Stimulated activated CD8-positive, alpha-beta memory T cell treated with anti-CD3 and anti-CD28 coated beads, Interleukin-7, amount 100 ng/mL, for 4 hours (primary cell): ENCODE results near the gene PHLDA2.
"Not testable (repeated sequence)": the region's sequence is repeated elsewhere in the genome, so short reads cannot be mapped to it uniquely, and the experiment has no call there.

Experiments
- DNase-seq, 2 donors: peaks; one replicate each; pipeline ENCODE4 v3.0.0-alpha.2; 2020; ENCODE audit warnings: low read depth in 2 of 2

The PHLDA2 gene

DNA sequence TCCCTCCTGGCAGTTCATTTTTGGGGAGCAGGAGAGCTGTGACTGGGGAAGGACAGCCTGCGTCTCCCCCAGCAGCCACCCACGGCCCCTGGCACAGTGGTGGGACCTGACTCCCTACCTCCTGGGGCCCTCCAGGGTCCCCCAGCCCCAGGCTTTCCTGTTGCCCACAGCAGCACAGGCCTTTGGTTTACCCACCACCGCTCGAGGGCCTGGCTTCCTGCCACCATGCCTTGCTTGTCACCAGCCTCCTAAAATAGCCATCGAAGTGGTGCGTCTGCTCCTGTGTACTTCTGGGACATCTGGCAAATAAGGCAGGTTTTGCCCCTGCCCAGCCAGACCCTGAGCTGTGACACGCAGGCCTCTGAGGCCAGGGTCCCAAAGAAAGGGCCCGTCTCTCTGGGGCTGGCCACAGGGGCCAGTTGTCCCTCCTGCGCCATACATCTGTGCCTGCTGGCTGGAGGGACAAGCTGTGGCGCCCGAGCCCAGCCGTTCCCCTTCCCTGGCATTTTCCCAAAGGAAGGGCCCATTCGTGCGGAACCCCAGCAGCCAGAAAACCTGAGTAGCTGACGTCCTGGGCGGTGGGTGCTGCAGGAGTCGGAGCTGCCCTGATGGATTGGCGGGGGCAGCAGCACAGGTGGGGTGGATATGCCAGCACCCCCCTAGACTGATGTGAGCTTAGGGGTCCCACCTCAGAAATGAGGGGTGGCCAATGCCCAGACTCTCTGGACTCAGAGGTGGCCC is 14.6 kb downstream of the PHLDA2 start:
- DNase-seq: no peak

DNA sequence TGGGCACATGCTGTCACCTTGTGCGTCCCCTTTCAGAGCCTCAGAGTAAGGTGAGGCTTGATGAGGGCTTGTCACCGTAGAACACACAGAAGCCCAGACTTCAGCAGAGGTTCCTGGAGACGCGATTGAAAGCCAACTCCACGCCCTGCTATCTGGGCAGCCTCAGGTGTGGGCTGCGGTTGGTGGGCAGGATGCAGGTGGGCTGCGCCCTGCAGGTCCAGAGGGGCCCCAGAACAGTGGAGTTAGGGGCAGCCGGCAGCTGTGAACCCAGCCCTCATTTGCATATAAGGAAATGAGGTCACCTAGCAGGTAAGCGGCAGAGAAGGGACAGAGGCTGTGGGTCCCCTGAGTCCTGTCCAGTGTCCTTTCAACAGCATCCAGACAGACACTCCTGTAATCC is 15.4 kb downstream of the PHLDA2 start:
- DNase-seq: no peak

DNA sequence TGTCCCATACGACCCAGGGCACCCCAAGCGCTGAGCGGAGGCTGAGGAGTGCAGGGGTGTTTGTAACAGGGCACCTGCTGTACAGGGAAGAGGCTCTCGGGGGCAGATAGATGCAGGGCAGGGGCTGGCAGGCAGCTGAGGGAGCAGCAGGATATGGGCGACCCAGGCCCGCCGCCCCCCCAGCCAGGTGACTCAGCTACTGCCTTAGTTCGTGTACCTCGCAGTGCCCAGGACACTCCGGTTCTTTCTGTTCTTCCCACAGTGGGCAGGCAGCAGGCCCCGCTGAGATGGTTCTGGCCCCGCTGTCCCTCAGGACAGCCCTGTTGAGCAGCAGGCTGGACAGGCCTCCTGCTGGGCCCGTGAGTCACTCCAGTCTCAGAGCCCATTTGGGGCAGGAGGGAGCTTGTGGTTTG is 16.2 kb downstream of the PHLDA2 start:
- no peak for DNase-seq

DNA sequence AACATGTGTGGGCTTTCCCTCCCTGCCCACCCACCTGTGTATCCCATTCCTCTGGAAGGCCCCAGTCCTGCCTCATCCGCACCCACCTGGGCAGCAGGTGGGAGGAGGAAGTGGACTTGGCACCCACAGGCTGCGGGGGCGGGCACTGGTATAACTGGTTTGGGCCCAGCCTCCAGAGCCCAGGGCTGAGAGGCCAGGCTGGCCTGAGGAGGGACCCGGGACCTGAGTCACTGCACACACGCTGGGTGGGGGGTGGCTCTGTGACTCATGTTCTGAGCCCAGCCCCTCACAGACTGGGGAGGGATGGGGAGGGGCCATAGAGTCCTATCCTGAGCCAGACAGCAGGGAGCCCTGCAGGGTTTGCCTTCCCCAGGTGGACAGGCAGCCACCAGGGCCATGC is 16.7 kb downstream of the PHLDA2 start:
- DNase-seq: peak in 1 of 2 donors; percentile 15

DNA sequence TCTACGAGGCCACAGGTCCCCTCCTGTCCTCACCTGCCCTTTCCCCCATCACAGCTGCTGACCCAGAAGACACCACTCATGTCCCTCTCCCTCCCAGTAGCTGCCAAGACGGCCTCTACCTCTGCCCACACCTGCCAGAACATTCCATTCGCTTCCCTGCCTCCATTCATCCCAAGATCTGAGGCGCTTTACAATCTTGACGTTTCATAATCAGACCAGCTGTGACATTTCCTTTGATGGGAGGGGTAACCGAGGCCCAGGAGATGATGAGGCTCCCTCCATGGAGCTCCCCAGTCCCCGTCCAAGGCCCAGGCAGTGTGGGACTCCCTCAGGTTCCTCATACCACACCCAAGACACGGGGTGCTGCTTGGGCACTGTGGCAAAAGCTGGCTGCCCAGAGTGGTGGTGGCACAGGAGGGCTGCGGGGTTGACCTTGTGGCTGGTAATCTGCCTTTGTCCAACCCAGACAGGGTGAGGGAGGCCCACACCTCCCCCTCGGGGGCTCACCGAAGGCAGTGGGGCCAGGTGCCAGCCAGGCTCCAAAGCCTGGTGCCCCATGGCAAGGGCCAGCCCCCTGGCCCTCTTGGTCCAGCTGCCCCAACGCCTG is 17.3 kb downstream of the PHLDA2 start:
- no peak for DNase-seq

DNA sequence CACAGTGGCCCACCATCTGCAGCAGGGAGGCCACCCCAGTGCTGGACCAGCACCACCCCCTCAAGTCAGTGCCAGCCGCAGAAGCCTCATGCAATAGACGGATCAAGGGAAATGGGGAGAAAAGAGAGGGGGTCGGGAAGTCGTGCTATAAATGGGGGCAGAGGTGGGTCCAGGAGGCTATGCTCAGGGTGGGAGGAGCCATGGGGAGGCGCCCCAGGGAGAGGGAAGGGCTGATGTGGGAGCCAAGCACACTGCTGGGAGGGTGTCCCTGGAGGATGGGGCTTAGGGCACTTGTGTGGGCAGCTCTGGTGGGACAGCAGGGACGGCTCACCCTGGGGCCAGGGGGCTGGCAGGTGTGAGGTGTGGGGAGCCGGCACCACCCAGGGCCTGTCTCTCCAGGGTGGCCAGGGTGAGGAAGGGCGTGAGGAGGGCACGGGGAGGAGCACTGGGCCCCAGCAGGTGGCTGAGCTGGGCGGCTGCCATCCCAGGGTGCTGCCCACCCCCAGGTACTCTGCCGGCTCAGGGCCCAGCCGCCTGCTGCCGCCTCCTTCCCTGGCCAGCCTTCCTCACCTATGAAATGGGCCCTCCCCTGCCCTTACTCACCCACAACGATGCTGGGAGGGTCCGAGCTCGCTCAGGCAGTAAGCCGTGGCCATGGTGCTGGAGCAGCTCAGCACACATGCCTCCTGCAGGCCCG is 18.0 kb downstream of the PHLDA2 start:
- no peak for DNase-seq

DNA sequence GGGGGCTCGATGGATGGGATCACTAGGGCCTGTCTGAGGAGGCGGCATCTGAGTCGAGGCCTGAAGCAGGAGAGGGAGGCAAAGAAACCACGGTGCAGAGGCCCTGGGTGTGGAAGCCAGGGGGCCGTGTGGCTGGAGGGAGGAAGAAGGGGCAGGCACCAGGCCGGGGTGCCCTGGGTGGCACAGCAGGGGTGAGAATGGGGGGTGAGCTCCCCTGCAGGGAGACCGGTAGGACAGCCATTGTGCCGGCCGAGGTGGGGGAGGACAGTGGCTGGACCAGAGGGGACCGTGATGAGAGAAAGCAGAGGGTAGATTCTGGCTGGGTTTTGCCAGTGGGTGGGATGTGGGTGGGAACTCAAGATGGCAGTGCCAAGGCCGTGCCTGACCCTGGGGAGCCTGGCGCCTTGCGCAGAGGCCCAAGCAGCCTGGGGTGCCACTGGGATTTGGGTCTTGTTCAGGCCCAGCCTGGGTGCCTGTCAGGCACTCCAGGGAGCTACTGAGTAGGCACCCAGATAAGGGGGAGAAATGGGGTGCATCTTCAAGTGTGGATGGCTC is 18.7 kb downstream of the PHLDA2 start:
- DNase-seq: no peak

DNA sequence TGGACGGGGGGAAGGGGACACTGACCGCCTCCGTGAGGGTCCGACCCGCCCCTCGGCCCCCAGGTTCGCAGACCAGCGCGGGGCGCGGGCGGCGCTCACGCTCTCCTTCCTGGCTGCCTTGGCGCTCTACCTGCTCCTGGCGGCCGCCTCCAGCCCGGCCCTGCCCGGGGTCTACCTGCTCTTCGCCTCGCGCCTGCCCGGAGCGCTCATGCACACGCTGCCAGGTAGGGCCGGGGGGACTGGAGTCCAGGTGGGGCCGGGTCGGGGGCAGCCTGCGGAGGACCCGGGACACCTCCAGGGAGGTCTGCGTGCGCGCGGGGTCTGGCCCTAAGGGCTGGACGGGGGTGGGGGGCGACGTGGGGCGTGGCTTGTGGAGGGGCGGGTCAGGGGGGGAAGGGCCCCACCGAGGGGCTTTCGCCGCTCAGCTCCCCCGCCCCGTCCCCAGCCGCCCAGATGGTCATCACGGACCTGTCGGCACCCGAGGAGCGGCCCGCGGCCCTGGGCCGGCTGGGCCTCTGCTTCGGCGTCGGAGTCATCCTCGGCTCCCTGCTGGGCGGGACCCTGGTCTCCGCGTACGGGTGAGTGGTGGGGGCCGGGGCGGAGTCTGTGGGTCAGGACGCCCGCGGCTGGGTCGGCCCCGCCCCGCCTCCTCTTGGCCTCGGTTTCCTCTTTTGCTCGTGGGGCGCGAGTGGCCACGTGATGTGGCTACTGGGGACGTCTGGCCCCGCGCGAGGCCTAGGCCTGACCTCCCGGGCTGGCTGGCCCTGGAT is 19.9 kb downstream of the PHLDA2 start:
- no peak for DNase-seq

DNA sequence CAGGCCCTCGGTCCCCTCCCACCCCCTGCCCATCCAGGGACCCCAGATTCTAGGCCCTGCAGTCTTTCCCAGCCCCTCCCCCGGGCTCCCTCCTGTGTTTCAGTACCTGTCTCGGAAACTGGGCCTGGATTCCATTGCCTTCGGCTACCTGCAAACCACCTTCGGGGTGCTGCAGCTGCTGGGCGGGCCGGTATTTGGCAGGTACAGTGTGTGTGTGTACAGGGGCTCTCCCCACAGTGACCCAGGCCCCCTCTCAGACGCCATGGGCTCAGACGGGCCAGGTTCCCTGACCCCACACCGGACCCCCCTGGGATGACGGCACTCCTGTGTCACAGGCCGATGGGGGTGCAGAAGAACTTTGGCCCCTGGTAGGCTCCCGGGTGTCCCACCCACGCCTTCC is 21.1 kb downstream of the PHLDA2 start:
- DNase-seq: no peak

DNA sequence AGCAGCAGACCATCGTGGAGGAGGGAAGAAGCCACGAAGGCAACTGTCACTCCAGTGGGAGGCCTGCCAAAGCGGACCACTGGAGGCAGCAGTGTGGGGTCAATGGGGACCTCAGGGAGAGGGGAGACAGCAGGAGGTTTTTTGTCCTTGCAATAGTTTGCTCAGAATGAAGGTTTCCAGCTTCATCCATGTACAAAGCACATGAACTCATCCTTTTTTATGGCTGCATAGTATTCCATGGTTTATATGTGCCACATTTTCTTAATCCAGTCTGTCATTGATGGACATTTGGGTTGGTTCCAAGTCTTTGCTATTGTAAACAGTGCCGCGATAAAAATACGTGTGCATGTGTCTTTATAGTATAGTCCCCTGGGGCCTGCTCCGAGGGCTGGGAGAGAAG is 23.9 kb downstream of the PHLDA2 start:
- DNase-seq: not testable (repeated sequence)

DNA sequence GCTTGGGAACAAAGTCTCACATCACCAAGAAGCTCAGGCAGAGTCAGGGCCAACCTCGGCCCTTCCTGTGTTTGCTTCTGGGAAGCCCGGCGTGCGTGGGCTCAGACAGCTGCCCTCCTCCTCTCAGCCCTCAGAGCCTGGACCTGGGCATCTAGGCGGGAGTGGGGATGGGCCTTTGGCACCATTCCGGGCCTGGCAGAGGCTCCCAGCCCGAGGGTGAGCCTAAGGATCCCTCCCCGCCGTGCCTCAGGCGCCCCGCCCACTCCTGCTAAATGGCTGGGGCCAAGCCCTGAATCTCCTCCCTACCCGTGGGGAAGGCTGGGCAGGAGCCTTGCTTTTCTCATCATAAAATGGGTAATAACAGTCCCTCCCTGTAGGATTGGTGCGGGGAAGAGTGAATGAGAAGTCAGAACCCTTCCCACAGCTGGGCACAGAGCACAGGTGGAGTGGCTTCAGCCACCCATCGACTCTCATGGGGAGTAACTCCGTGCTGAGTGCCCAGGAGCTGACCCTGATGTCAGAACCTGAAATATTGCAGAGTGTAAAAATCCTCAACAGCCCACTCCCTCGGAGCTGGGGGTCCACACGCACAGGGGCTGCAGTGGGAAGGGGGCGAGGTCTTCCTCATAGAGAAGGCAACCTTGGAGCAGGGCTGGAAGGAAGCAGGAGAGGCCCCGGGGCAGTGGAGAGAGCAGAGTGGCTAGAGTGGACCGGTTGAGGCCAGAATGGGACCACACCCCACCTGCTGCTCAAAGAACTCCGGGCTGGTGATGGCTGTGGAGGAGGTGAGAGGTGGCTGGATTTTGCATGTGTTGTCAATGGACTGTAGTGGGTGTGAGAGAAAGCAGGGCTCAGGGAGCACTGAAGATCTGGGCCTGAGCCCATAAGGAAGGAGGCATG is 24.8 kb downstream of the PHLDA2 start:
- no peak for DNase-seq

DNA sequence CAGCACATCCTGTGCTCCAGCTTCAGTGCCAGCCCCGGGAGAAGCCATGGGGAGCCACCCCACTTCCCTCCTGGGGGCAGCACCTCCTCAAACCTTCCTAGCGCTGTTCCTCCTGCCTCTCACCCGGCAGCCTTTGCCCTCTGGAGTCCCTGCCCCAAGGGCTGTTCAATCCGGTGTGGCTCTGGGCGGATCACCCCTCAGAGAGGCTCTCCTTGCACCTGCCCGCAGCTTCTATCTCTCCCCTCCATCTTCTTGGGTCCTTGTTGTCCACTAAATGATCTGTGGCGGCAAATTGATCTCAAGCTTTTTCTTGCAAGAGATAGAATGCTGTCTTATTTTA is 25.6 kb downstream of the PHLDA2 start:
- no peak for DNase-seq

DNA sequence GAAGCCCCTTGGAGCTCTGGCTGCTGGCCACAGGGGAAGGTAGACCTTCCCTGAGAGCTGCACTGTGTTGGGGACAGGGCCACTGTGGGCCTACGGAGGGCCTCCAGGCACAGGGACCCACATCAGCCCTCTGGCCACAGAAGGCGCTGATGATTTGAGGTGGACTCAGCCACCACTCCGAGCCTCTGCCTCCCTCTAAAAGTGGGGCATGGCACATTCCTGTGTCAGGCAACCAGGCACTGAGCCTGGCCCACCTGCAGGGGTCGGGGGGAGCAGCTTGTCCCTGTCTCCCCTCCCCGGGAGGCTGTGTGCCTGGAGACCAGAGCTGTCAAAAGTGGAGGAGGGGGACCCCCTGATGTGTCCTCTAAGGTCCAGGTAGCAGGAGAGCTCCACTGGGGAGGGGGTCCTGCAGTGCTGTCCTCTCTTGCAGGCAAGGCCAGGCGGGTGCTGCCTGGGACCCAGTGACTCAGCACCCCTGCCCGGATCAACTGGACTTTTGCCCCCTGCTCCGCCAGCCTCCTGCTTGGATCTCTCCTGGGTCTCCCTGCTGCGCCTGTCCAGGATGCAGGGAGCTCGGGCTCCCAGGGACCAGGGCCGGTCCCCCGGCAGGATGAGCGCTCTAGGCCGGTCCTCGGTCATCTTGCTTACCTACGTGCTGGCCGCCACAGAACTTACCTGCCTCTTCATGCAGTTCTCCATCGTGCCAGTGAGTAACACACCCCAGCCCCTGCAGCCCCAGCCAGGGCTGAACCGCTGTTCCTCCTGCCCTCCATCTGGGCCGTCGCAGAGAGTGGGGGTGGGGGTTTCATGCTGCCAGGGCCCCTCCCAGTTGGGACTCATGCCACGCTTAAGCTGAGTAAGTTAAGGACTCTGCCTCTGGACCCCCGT is 26.2 kb downstream of the PHLDA2 start:
- DNase-seq: no peak

DNA sequence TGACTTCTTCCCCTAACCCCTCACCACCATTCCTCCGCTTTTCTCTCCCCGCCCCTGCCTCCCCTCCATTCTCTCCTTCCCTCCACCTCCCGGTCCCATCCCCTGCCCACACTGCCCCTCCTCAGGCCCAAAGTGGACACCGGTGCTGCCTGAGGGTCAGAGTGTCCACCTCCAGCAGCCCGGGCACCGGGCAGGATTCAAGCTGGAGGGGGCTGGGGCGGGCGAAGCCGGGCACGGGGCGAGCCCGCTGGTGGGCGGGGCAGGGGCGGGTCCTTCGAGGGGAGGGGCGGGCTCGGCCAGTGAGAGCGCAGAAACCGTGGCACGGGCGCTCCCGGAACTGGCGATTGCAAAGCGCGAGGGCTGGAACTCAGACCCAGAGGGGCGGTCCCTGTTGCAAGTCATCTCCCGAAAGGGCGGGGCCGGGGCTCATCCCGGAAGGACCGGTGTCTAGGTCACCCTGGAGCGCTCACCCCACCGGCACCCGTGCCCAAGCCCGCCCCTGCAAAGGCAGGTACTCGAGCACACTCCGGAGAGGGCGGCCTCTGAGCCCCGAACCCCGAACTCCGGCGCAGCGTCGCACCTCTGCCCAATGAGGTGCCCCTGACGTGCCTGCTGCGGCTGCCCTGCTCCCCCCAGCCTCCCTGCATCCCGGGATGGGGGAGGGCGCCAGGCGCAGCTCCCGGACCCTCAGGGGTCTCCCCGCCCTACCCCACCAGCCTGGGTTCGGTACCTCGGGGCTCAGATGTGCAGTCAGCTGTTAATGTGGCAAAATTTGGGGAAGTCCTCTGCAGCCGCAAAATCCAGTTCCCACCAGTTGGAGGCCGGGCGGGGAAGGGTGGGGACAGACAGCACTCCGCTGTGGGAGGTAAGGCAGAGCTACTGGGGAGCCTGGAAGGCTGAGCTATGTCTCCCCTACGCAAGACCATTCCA is 27.1 kb downstream of the PHLDA2 start:
- peak; percentile 78 to 85 for DNase-seq

DNA sequence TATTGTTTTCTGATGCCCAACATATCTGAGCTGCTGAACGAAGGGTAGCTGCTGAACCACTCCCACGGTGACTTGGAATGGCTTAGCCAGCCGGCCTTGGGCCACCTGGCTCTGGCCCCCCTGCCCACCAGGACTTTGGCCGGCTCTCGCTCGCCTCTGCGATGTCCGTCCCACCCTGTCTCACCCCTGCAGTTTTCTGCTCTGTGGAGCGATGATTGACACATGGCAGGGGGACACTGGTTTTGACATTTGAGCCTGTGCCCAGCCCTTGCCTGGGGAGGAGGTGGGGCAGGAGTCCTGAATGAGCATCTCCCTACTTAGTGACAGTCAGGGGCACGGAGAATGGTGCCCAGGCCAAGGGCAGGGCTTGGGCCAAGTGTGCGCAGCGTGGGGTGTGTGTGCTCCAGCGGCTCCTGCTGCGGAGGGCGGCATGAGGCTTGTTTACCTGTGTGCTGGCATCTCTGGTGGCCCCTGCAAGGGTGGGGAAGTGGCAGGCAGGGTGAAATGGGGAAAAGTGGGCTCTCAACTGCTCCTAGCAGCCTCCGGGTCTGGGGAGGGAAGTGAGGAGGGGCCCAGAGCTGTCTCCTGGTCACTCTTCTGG is 27.9 kb downstream of the PHLDA2 start:
- DNase-seq: no peak

DNA sequence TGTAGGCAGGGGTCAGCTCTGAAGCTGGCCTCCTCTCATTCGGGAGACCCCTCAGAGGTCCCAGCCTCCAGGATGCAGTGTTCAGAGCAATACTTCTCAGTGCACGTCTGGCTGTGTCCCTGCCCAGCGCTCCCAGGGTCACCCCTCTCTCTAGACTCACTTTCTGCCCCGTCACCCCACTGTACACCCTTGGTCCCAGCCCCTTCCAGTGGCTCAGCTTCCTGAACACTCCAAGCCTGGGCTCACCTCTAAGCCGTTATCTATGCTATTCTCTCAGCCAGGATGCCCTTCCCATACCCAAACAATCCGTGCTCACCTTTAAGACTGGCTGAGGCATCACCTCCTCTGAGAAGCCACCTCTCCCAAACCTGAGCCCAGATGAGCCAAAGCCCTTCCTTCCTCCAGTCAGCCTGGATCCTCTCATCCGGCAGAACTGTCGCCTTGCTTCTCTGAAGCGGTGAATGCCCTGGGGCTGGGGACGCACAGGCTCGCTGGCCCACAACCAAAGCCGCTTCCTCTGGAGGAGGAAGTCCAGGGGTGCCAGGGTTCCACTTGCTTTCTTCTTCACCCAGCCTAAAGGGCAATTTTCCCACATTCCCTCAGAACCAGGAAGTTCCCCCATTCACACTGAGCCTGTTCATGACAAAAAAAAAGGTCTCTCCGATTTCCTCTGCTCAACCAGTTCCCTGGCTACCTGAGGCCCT is 30.0 kb downstream of the PHLDA2 start:
- DNase-seq: no peak

DNA sequence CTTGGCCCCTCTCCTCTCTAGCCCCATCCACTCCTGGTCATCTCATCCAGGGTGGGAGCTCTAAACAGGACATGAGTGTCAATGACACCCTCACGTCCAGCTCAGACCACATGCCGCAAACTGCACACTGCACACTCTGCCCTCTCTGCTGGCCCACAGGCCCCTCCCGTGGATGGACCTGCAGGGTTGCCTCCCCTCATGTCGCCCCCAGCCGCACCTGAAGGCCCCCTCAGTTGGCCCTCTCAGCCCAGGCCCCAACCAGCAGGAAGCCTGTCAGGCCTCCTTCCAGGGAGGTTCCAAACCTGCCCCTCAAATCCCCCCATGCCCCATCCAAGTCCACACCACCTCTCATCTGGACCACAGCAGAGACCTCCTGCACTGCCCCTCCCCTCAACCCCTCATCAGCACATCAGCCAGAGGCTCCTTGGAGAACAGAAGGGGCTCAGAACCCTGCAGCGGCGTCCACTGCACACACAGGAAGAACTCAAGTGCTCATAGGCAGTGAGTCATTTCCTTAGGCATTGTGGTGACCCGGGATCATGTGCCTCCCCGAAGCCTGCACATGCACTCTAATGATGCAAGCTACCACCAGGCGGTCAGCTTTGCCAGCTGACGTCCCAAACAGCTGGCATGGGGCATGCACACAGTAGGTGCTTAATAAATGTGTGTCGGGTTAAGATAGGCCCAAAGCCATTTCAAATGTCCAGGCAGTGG is 30.7 kb downstream of the PHLDA2 start:
- peak; percentile 34 to 46 for DNase-seq
